Breast epithelium (tissue), 3 donors: Measurements from ENCODE around the gene BHLHA9.

ENCODE experiments used
- CTCF ChIP-seq, 3 donors: fragments of 450-650 bp; IDR thresholded peaks; one replicate each; pipeline ENCODE4 v1.5.1; 2016 to 2017; ENCODE audit warnings: antibody characterized with exemption in 3 of 3, mild to moderate bottlenecking in 3 of 3, moderate library complexity in 3 of 3
- POLR2A ChIP-seq: fragments of 450-650 bp; IDR thresholded peaks from one replicate; pipeline ENCODE4 v1.6.1; 2016; ENCODE audit warnings: antibody characterized with exemption, mild to moderate bottlenecking, moderate library complexity
- POLR2AphosphoS5 ChIP-seq, 3 donors: sonication (generic); formaldehyde crosslinking; IDR thresholded peaks; one replicate each; pipeline ENCODE4 v1.6.1; 2017; ENCODE audit warnings: antibody characterized with exemption in 3 of 3

- TF ChIP-seq CTCF (IDR thresholded peaks at IDR 0.05) (no peak), POLR2AphosphoS5 (IDR thresholded peaks at IDR 0.05) (no peak), POLR2A (no peak)
Measured at GRCh38 chr17:1260086-1260769, 10.0 kb upstream of the BHLHA9 start.
